T-cell (primary cell): ENCODE results near the gene ADAMTS19. TPM values are rescaled to one million over a fixed set of nuclear protein-coding genes. Genes with fewer than 3 reads are reported as not detected.
A peak's percentile ranks its signal among the peaks of the same experiment; 100 is the strongest.

Source experiments
- ATAC-seq, 4 experiments: fragments of 200-7000 bp in 3 of 4; fragments of 150-1000 bp in 1 of 4; cut with Tn5 transposase; replicated peaks in 1 of 4; 1 replicate in 3 of 4; 2 replicates in 1 of 4; pipeline ENCODE4 v1.10.0; 2021; ENCODE audit warnings: moderate library complexity in 3 of 4, mild to moderate bottlenecking in 2 of 4, moderate number of reproducible peaks in 1 of 4
- CTCF ChIA-PET, 2 donors: fragments of 300-600 bp; sonication (Branson Sonifier 250); formaldehyde crosslinking; loops; one replicate each; lab custom pipeline; 2022; ENCODE audit warnings: antibody characterized with exemption in 2 of 2; lab: Charles Lee
- POLR2A ChIA-PET, 2 donors: fragments of 300-600 bp; sonication (Branson Sonifier 250); formaldehyde crosslinking; loops; one replicate each; lab custom pipeline; 2022; ENCODE audit warnings: antibody characterized with exemption in 2 of 2; lab: Charles Lee
- DNase-seq, 35 experiments: peaks; one replicate each; pipeline versions ENCODE4 v3.0.0 to v3.0.0-alpha.2; 2013 to 2023
- H3K27ac ChIP-seq: one replicate; pipeline ENCODE4 v1.5.1; 2013; ENCODE audit warnings: low read length
- H3K27me3 ChIP-seq, 2 experiments: replicated peaks in 1 of 2; 1 replicate in 1 of 2; 2 replicates in 1 of 2; pipeline versions ENCODE4 v1.6.1 to v1.7.0; 2013; ENCODE audit warnings: low read length in 1 of 2, mixed read lengths in 1 of 2; ENCODE audit not compliant: control insufficient read depth in 2 of 2, insufficient read depth in 2 of 2; ENCODE audit errors: extremely low read depth in 1 of 2
- H3K36me3 ChIP-seq, 2 donors: 1 replicate in 1 of 2; 2 replicates in 1 of 2; pipeline versions ENCODE4 v1.6.1 to v1.7.0; 2013; ENCODE audit warnings: low read length in 1 of 2; ENCODE audit not compliant: control insufficient read depth in 2 of 2, insufficient read depth in 1 of 2; ENCODE audit errors: extremely low read depth in 1 of 2
- H3K4me1 ChIP-seq, 2 experiments: 1 replicate in 1 of 2; 2 replicates in 1 of 2; pipeline versions ENCODE4 v1.6.1 to v1.7.0; 2013; ENCODE audit warnings: low read length in 2 of 2, mixed read lengths in 1 of 2; ENCODE audit not compliant: insufficient read depth in 2 of 2, control insufficient read depth in 1 of 2; ENCODE audit errors: extremely low read depth in 1 of 2
- H3K4me3 ChIP-seq, 2 donors: 1 replicate in 1 of 2; 2 replicates in 1 of 2; pipeline versions ENCODE4 v1.5.1 to v1.7.0; 2013; ENCODE audit warnings: mild to moderate bottlenecking in 2 of 2, low read length in 1 of 2, moderate library complexity in 1 of 2; ENCODE audit not compliant: control insufficient read depth in 1 of 2; ENCODE audit errors: extremely low read depth in 1 of 2
- H3K9me3 ChIP-seq: 2 replicates; pipeline ENCODE4 v1.7.0; 2013
- H3K27ac Mint-ChIP-seq, 2 donors: one replicate each; pipeline ENCODE4 v1.8.0; 2020 to 2021; ENCODE audit warnings: mild to moderate bottlenecking in 2 of 2, mixed read lengths in 2 of 2
- H3K27me3 Mint-ChIP-seq, 2 donors: one replicate each; pipeline ENCODE4 v1.8.0; 2021 to 2022; ENCODE audit warnings: mixed read lengths in 2 of 2
- H3K36me3 Mint-ChIP-seq: one replicate; pipeline ENCODE4 v1.8.0; 2021; ENCODE audit warnings: mixed read lengths
- H3K4me1 Mint-ChIP-seq, 3 donors: one replicate each; pipeline ENCODE4 v1.8.0; 2020 to 2022; ENCODE audit warnings: mixed read lengths in 3 of 3, mild to moderate bottlenecking in 1 of 3
- H3K4me3 Mint-ChIP-seq, 3 donors: one replicate each; pipeline ENCODE4 v1.8.0; 2020 to 2022; ENCODE audit warnings: mild to moderate bottlenecking in 3 of 3, mixed read lengths in 3 of 3, moderate library complexity in 3 of 3
- H3K9me3 Mint-ChIP-seq, 3 donors: one replicate each; pipeline ENCODE4 v1.8.0; 2020 to 2022; ENCODE audit warnings: mixed read lengths in 3 of 3
- WGBS: methylation state at CpG from one replicate; pipeline ENCODE4 v1.1.5; 2013; ENCODE audit warnings: missing lambda C conversion rate; ENCODE audit not compliant: insufficient coverage; 5-methylcytosine and 5-hydroxymethylcytosine counted together
- total RNA-seq, 35 experiments: library from RNA in 6 of 35; stranded (reverse) in 6 of 35; fragments of 120-200 nt in 1 of 35; gene quantifications; one replicate each; pipeline versions ENCODE4 v1.2.1 to v1.2.4 and lab custom pipeline; 2013 to 2026

Gene ADAMTS19
- total RNA-seq, 5 donors from 2014 or later (not counting 1 experiment from before 2014, with no cell fraction given), result 0.13 to 0.18 TPM; not detected in 3

GRCh38 chr5:129766798-129767197 lies 306.7 kb downstream of the ADAMTS19 start:
- no peak overlapping the region for H3K4me3 Mint-ChIP-seq
- H3K9me3 ChIP-seq, result no peaks in the 10 kb centered on the region
- WGBS, result no CpG with 5 or more reads among the region's 2 CpGs
- H3K27me3 ChIP-seq, result no peaks in the 10 kb centered on the region
- ChIA-PET POLR2A (no interaction called here), CTCF (interaction anchor here (0.6 to 1.5 kb wide), 3 partner anchors 109 to 860 kb away, joined by 3 read pairs; no protein-coding TSS in a partner anchor)
- H3K4me1 Mint-ChIP-seq, result peaks cover 0 to 2% (median 2%) of the 10 kb centered on the region in 3 donors
- ATAC-seq (no peak), DNase-seq (no peak)
- no peak overlapping the region for H3K27ac Mint-ChIP-seq
- no peak overlapping the region for H3K27ac ChIP-seq
- no peaks in the 10 kb centered on the region for H3K36me3 ChIP-seq
- H3K4me1 ChIP-seq, result no peaks in the 10 kb centered on the region
- H3K4me3 ChIP-seq, result no peak overlapping the region
- no peaks in the 10 kb centered on the region for H3K27me3 Mint-ChIP-seq
- no peaks in the 10 kb centered on the region for H3K36me3 Mint-ChIP-seq
- no peaks in the 10 kb centered on the region for H3K9me3 Mint-ChIP-seq

GRCh38 chr5:129767927-129768380 lies 307.9 kb downstream of the ADAMTS19 start:
- no peaks in the 10 kb centered on the region for H3K36me3 ChIP-seq
- H3K4me1 ChIP-seq, result no peaks in the 10 kb centered on the region
- Mint-ChIP-seq H3K4me1 (peaks cover 0 to 2% (median 2%) of the 10 kb centered on the region in 3 donors), H3K27ac (no peak overlapping the region), H3K4me3 (no peak overlapping the region), H3K36me3 (no peaks in the 10 kb centered on the region), H3K27me3 (no peaks in the 10 kb centered on the region), H3K9me3 (no peaks in the 10 kb centered on the region)
- POLR2A ChIA-PET, result no interaction called here
- H3K4me3 ChIP-seq, result no peak overlapping the region
- no peaks in the 10 kb centered on the region for H3K9me3 ChIP-seq
- no peaks in the 10 kb centered on the region for H3K27me3 ChIP-seq
- no CpG with 5 or more reads among the region's 3 CpGs for WGBS
- H3K27ac ChIP-seq, result no peak overlapping the region
- CTCF ChIA-PET, result interaction anchor here (0.6 to 1.5 kb wide), 8 partner anchors 9 to 1395 kb away, joined by 3 to 7 read pairs (median 3); no protein-coding TSS in a partner anchor
- ATAC-seq (peak; percentile 37 to 75 (median 64)), DNase-seq (peak in 27 of 35 experiments; percentile 1 to 79 (median 23))

GRCh38 chr5:129768735-129769134 lies 308.6 kb downstream of the ADAMTS19 start:
- ATAC-seq, result no peak
- ChIA-PET CTCF (interaction anchor here (0.8 to 1.1 kb wide), 2 partner anchors 9 to 10 kb away, joined by 3 to 7 read pairs; no protein-coding TSS in a partner anchor), POLR2A (no interaction called here)

GRCh38 chr5:129770024-129770820 lies 310.1 kb downstream of the ADAMTS19 start:
- no peaks in the 10 kb centered on the region for H3K9me3 Mint-ChIP-seq
- POLR2A ChIA-PET, result interaction anchor here in 1 of 2 donors (0.6 kb wide), 1 partner anchor 8 kb away, joined by 3 read pairs; no protein-coding TSS in a partner anchor
- WGBS, result 80% methylated on average over 2 of the region's 5 CpGs
- Histone ChIP-seq H3K4me3 (no peak overlapping the region), H3K4me1 (no peaks in the 10 kb centered on the region), H3K27me3 (no peaks in the 10 kb centered on the region), H3K36me3 (no peaks in the 10 kb centered on the region), H3K27ac (no peak overlapping the region), H3K9me3 (no peaks in the 10 kb centered on the region)
- H3K27ac Mint-ChIP-seq, result no peak overlapping the region
- no peak overlapping the region for H3K4me3 Mint-ChIP-seq
- no peak for ATAC-seq
- DNase-seq, result no peak
- peaks cover 0 to 4% of the 10 kb centered on the region in 2 donors for H3K27me3 Mint-ChIP-seq
- peaks cover 0 to 2% (median 2%) of the 10 kb centered on the region in 3 donors for H3K4me1 Mint-ChIP-seq
- CTCF ChIA-PET, result interaction anchor here (0.5 to 3.0 kb wide), 12 partner anchors 9 to 1339 kb away, joined by 3 to 15 read pairs (median 4); no protein-coding TSS in a partner anchor
- H3K36me3 Mint-ChIP-seq, result no peaks in the 10 kb centered on the region

More at GRCh38 chr5:129768735-129769134, 308.6 kb downstream of the ADAMTS19 start:
- Mint-ChIP-seq H3K27me3 (peaks cover 0 to 4% of the 10 kb centered on the region in 2 donors), H3K9me3 (no peaks in the 10 kb centered on the region), H3K36me3 (no peaks in the 10 kb centered on the region), H3K4me1 (peaks cover 0 to 2% (median 2%) of the 10 kb centered on the region in 3 donors), H3K4me3 (no peak overlapping the region), H3K27ac (no peak overlapping the region)
- DNase-seq, result no peak
- Histone ChIP-seq H3K9me3 (no peaks in the 10 kb centered on the region), H3K27me3 (no peaks in the 10 kb centered on the region), H3K4me1 (no peaks in the 10 kb centered on the region), H3K36me3 (no peaks in the 10 kb centered on the region), H3K27ac (no peak overlapping the region), H3K4me3 (no peak overlapping the region)
- no CpG with 5 or more reads among the region's 6 CpGs for WGBS

GRCh38 chr5:129771058-129771838 lies 311.1 kb downstream of the ADAMTS19 start:
- peaks cover 0 to 2% (median 2%) of the 10 kb centered on the region in 3 donors for H3K4me1 Mint-ChIP-seq
- H3K9me3 Mint-ChIP-seq, result no peaks in the 10 kb centered on the region
- ChIA-PET POLR2A (interaction anchor here in 1 of 2 donors (0.6 kb wide), 1 partner anchor 9 kb away, joined by 3 read pairs; no protein-coding TSS in a partner anchor), CTCF (interaction anchor here (0.5 to 3.0 kb wide), 17 partner anchors 8 to 1341 kb away, joined by 3 to 15 read pairs (median 4); no protein-coding TSS in a partner anchor)
- no peaks in the 10 kb centered on the region for H3K4me1 ChIP-seq
- H3K4me3 Mint-ChIP-seq, result no peak overlapping the region
- 47% methylated on average over 7 of the region's 9 CpGs for WGBS
- no peaks in the 10 kb centered on the region for H3K27me3 ChIP-seq
- no peak overlapping the region for H3K27ac ChIP-seq
- peak in 29 of 35 experiments; percentile 3 to 60 (median 22) for DNase-seq
- no peak overlapping the region for H3K4me3 ChIP-seq
- no peaks in the 10 kb centered on the region for H3K36me3 Mint-ChIP-seq
- no peak overlapping the region for H3K27ac Mint-ChIP-seq
- H3K36me3 ChIP-seq, result no peaks in the 10 kb centered on the region
- H3K9me3 ChIP-seq, result no peaks in the 10 kb centered on the region
- peak in 3 of 4 experiments; percentile 53 to 58 (median 54) for ATAC-seq
- peaks cover 0 to 4% of the 10 kb centered on the region in 2 donors for H3K27me3 Mint-ChIP-seq

- no peaks in the 10 kb centered on the region for H3K4me1 Mint-ChIP-seq
- H3K36me3 ChIP-seq, result no peaks in the 10 kb centered on the region
- 86% methylated on average over 1 of the region's 5 CpGs for WGBS
- no peak overlapping the region for H3K4me3 Mint-ChIP-seq
- no peak overlapping the region for H3K27ac ChIP-seq
- no peaks in the 10 kb centered on the region for H3K9me3 ChIP-seq
- no peaks in the 10 kb centered on the region for H3K9me3 Mint-ChIP-seq
- ATAC-seq (no peak), DNase-seq (no peak)
- ChIA-PET CTCF (interaction anchor here in 1 of 2 donors (0.9 kb wide), 1 partner anchor 9 kb away, joined by 4 read pairs; no protein-coding TSS in a partner anchor), POLR2A (no interaction called here)
- no peaks in the 10 kb centered on the region for H3K27me3 ChIP-seq
- no peaks in the 10 kb centered on the region for H3K36me3 Mint-ChIP-seq
- H3K4me1 ChIP-seq, result no peaks in the 10 kb centered on the region
- H3K27me3 Mint-ChIP-seq, result peaks cover 0 to 4% of the 10 kb centered on the region in 2 donors
- H3K4me3 ChIP-seq, result no peak overlapping the region
- H3K27ac Mint-ChIP-seq, result no peak overlapping the region
These were observed 313.3 kb downstream of the ADAMTS19 start for GRCh38 chr5:129773376-129773775.
